ENCODE data around the gene VEZF1.

VEZF1 gene

DNA sequence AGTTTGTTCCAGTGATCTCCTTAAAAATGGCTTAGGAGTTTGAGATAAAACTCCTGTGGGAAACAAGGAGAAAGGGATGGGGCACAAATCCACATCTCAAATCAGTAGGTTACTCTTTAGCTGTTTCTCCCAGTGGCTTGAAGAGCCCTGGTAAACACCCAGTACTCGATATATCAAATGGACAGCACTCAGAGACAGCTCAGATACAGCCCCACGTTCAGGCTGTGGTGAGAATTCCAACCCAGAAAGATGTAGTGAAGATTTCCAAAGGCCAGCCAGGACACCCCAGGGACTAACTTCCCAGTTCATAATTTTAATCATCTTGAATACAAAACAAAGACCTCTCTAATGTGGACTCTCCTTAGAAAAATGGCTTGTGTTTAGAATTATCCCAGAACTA lies 6.4 kb upstream of the VEZF1 start:
- no peak overlapping the region for H3K23ac ChIP-seq (ENCODE audit: low read length)
- H2BK120ac ChIP-seq (ENCODE audit: low read depth, low read length): no peak overlapping the region
- no peak overlapping the region for H3K27ac ChIP-seq (ENCODE audit: low read depth, low read length)
- H2AK5ac ChIP-seq (ENCODE audit: low read length): no peak overlapping the region
- no peak for DNase-seq
- WGBS (ENCODE audit: extremely low coverage, insufficient coverage, low lambda C conversion rate): no CpG with 5 or more reads among the region's 2 CpGs
- H3K79me1 ChIP-seq (ENCODE audit: low read length): no peaks in the 10 kb centered on the region
- H2BK5ac ChIP-seq (ENCODE audit: low read length): no peak overlapping the region
- H4K8ac ChIP-seq (ENCODE audit: low read depth, low read length): no peak overlapping the region
- H3K4me3 ChIP-seq (ENCODE audit: low read length): no peak overlapping the region
- no peak overlapping the region for H2BK15ac ChIP-seq (replicated peaks; ENCODE audit: low read depth)
- H3K79me2 ChIP-seq (ENCODE audit: control insufficient read depth, insufficient read depth, low read length): no peaks in the 10 kb centered on the region
- no peaks in the 10 kb centered on the region for H3K4me1 ChIP-seq (ENCODE audit: control insufficient read depth, low read depth, low read length)
- no peak overlapping the region for H3K18ac ChIP-seq (ENCODE audit: low read length)
- H3K9ac ChIP-seq (ENCODE audit: low read length): no peak overlapping the region
- H4K5ac ChIP-seq (ENCODE audit: low read length): no peak overlapping the region
- no peak overlapping the region for H3K4me2 ChIP-seq (ENCODE audit: low read length)
- no peak overlapping the region for H3K56ac ChIP-seq (ENCODE audit: low read length)
- peaks cover 3% of the 10 kb centered on the region for H3K36me3 ChIP-seq (ENCODE audit: control insufficient read depth, insufficient read depth, low read length)
- no peaks in the 10 kb centered on the region for H3K27me3 ChIP-seq (ENCODE audit: insufficient read depth, low read length, poor library complexity)
- H3K4ac ChIP-seq (ENCODE audit: low read depth, low read length): no peak overlapping the region

DNA sequence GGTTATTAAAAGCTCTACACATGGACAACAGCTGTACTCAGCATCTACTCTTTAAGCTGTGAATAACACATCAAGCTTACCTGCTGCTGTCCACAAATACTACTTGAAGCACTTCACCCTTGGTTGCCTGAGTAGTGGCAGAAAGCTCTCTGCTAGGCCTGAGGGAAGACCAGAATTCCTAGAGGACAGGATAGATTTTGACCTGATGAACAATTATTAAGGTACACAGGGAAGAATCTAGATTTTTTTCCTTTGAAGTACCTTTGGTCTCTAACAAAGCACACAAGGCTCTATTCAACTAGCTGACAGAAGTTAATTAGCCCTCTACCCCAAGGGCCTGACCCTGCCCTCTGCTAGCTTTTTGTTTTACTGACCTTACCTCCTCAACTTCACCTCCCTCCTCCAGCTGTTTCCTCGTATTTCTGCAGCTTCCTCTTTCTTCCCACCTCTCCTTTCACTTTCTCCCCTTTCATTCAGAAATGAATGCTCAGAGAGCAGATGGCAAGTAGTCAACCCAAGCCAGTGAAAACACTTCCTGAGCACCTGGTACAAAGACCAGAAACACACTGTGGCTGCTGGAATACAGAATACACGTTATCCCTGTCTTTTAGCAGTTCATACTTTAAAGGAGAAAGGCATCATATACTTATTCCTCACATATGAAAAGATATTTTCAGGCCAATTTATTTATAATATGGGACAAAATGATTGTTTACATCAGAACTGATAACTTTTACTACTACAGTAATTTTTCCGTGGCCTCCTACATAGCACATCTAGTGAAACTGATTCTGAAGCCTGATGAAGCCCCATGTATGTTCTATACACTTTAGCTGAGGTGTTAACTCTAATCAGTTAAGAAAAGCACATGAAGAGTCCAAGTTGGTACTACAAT lies 5.7 kb upstream of the VEZF1 start:
- H4K8ac ChIP-seq (ENCODE audit: low read depth, low read length): no peak overlapping the region
- H3K56ac ChIP-seq (ENCODE audit: low read length): no peak overlapping the region
- H2BK120ac ChIP-seq (ENCODE audit: low read depth, low read length): no peak overlapping the region
- no peaks in the 10 kb centered on the region for H3K27me3 ChIP-seq (ENCODE audit: insufficient read depth, low read length, poor library complexity)
- no peak overlapping the region for H4K5ac ChIP-seq (ENCODE audit: low read length)
- no peak overlapping the region for H2AK5ac ChIP-seq (ENCODE audit: low read length)
- no peak overlapping the region for H3K23ac ChIP-seq (ENCODE audit: low read length)
- H2BK5ac ChIP-seq (ENCODE audit: low read length): no peak overlapping the region
- no peak overlapping the region for H3K27ac ChIP-seq (ENCODE audit: low read depth, low read length)
- no peak overlapping the region for H3K18ac ChIP-seq (ENCODE audit: low read length)
- DNase-seq: no peak
- peaks cover under 1% of the 10 kb centered on the region for H3K4me1 ChIP-seq (ENCODE audit: control insufficient read depth, low read depth, low read length)
- no CpG with 5 or more reads among the region's 3 CpGs for WGBS (ENCODE audit: extremely low coverage, insufficient coverage, low lambda C conversion rate)
- H2BK15ac ChIP-seq (replicated peaks; ENCODE audit: low read depth): no peak overlapping the region
- H3K4ac ChIP-seq (ENCODE audit: low read depth, low read length): no peak overlapping the region
- H3K4me3 ChIP-seq (ENCODE audit: low read length): no peak overlapping the region
- no peak overlapping the region for H3K9ac ChIP-seq (ENCODE audit: low read length)
- H3K4me2 ChIP-seq (ENCODE audit: low read length): no peak overlapping the region
- H3K36me3 ChIP-seq (ENCODE audit: control insufficient read depth, insufficient read depth, low read length): peaks cover 1% of the 10 kb centered on the region
- H3K79me2 ChIP-seq (ENCODE audit: control insufficient read depth, insufficient read depth, low read length): no peaks in the 10 kb centered on the region
- no peaks in the 10 kb centered on the region for H3K79me1 ChIP-seq (ENCODE audit: low read length)

DNA sequence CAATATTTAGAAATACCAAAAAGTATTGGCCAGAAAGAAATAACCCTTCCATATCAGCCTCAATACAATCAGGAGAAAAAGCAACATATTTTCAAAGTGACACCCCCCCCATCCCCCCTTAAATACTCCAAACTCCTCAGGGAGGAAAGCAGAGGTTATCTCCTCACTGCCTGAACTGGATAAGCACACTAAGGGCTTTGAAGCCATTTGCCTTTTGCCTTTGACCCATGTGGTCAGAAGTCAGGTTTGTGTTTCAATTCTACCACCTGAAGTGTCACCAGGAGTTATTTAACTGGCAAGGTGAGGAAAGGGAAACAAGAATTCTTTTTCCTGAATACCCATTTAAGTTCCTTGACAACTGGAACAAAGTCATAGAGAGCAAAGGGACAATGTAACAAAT lies 3.5 kb upstream of the VEZF1 start:
- DNase-seq: no peak
- Histone ChIP-seq H3K27ac (ENCODE audit: low read depth, low read length) (no peak overlapping the region), H3K79me1 (ENCODE audit: low read length) (no peaks in the 10 kb centered on the region), H3K56ac (ENCODE audit: low read length) (peak overlapping the region; percentile 26), H4K5ac (ENCODE audit: low read length) (no peak overlapping the region), H2BK120ac (ENCODE audit: low read depth, low read length) (no peak overlapping the region), H3K9ac (ENCODE audit: low read length) (no peak overlapping the region), H3K36me3 (ENCODE audit: control insufficient read depth, insufficient read depth, low read length) (no peaks in the 10 kb centered on the region), H3K18ac (ENCODE audit: low read length) (no peak overlapping the region), H3K4me3 (ENCODE audit: low read length) (no peak overlapping the region), H3K4me2 (ENCODE audit: low read length) (no peak overlapping the region), H2BK15ac (replicated peaks; ENCODE audit: low read depth) (no peak overlapping the region), H3K79me2 (ENCODE audit: control insufficient read depth, insufficient read depth, low read length) (peaks cover 7% of the 10 kb centered on the region), H3K27me3 (ENCODE audit: insufficient read depth, low read length, poor library complexity) (no peaks in the 10 kb centered on the region), H2BK5ac (ENCODE audit: low read length) (no peak overlapping the region), H4K8ac (ENCODE audit: low read depth, low read length) (no peak overlapping the region), H3K4ac (ENCODE audit: low read depth, low read length) (no peak overlapping the region), H3K4me1 (ENCODE audit: control insufficient read depth, low read depth, low read length) (peaks cover 2% of the 10 kb centered on the region), H3K23ac (ENCODE audit: low read length) (no peak overlapping the region), H2AK5ac (ENCODE audit: low read length) (no peak overlapping the region)

- Histone ChIP-seq H2BK5ac (ENCODE audit: low read length) (no peak overlapping the region), H3K79me1 (ENCODE audit: low read length) (no peaks in the 10 kb centered on the region), H3K79me2 (ENCODE audit: control insufficient read depth, insufficient read depth, low read length) (peaks cover 14% of the 10 kb centered on the region), H3K23ac (ENCODE audit: low read length) (no peak overlapping the region), H3K56ac (ENCODE audit: low read length) (no peak overlapping the region), H3K36me3 (ENCODE audit: control insufficient read depth, insufficient read depth, low read length) (no peaks in the 10 kb centered on the region), H2BK120ac (ENCODE audit: low read depth, low read length) (no peak overlapping the region), H3K4me3 (ENCODE audit: low read length) (no peak overlapping the region), H3K4ac (ENCODE audit: low read depth, low read length) (no peak overlapping the region), H3K4me2 (ENCODE audit: low read length) (no peak overlapping the region), H3K18ac (ENCODE audit: low read length) (no peak overlapping the region), H4K8ac (ENCODE audit: low read depth, low read length) (no peak overlapping the region), H3K27me3 (ENCODE audit: insufficient read depth, low read length, poor library complexity) (no peaks in the 10 kb centered on the region), H2AK5ac (ENCODE audit: low read length) (no peak overlapping the region), H4K5ac (ENCODE audit: low read length) (no peak overlapping the region), H3K9ac (ENCODE audit: low read length) (no peak overlapping the region), H2BK15ac (replicated peaks; ENCODE audit: low read depth) (no peak overlapping the region), H3K4me1 (ENCODE audit: control insufficient read depth, low read depth, low read length) (peaks cover 2% of the 10 kb centered on the region), H3K27ac (ENCODE audit: low read depth, low read length) (no peak overlapping the region)
- no CpG with 5 or more reads among the region's 2 CpGs for WGBS (ENCODE audit: extremely low coverage, insufficient coverage, low lambda C conversion rate)
- no peak for DNase-seq
Observed at GRCh38 chr17:57990037-57990436, 2.0 kb upstream of the VEZF1 start.

DNA sequence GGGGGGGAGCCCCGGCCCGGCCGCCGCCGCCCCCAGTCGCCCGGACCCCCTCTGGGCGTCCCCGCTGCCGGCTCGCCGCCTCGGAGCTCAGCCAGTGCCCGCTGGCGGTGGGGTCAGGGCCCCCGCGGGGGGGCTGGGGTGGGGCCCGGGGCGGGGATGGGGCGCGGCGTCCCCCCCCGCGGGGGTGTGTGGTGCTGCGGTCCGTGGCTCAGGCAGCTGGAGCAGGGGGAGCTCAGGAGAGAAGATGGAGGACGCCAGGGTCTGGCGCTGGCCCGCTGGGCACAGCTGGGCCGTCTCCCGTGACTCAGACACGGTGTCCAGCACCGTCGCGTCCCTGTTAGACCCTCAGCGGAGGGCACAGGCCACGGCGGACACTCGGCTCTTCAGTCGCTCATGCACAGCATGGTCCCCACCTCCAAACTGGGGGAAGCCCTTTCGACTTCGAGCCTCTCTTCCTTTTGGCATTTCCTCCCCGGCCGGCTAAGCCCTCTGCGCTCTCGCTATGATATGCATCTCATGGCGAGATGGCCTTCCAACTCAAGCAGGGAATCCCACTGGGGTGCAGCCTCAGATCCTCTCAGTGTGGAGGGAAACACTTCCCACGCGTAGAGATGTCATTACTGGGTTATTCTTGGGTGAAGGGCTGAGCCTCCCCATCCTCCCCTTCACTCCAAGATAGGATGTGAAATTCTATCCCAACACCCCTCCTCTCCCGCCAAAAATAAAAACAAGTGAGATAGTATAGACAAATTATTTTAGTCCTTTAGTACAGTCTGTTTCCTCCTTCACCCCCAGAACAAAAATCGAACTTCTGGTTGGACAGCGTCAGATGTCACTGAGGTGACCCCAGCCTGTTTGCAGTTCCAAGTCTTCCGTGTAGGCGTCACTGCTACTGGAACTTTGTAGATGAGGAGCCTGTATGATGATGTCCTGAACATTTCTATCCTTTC lies 522 bp upstream of the VEZF1 start:
- Histone ChIP-seq H3K79me1 (ENCODE audit: low read length) (peaks cover 5% of the 10 kb centered on the region), H3K4me3 (ENCODE audit: low read length) (peak overlapping the region; percentile 23), H3K9ac (ENCODE audit: low read length) (peak overlapping the region; percentile 86), H3K4me2 (ENCODE audit: low read length) (peak overlapping the region; percentile 66), H4K8ac (ENCODE audit: low read depth, low read length) (peak overlapping the region; percentile 87), H3K4me1 (ENCODE audit: control insufficient read depth, low read depth, low read length) (peaks cover 2% of the 10 kb centered on the region), H4K5ac (ENCODE audit: low read length) (no peak overlapping the region), H3K23ac (ENCODE audit: low read length) (peak overlapping the region; percentile 29), H3K27ac (ENCODE audit: low read depth, low read length) (peak overlapping the region; percentile 76), H3K36me3 (ENCODE audit: control insufficient read depth, insufficient read depth, low read length) (no peaks in the 10 kb centered on the region), H3K79me2 (ENCODE audit: control insufficient read depth, insufficient read depth, low read length) (peaks cover 28% of the 10 kb centered on the region), H3K27me3 (ENCODE audit: insufficient read depth, low read length, poor library complexity) (no peaks in the 10 kb centered on the region), H2BK120ac (ENCODE audit: low read depth, low read length) (peak overlapping the region; percentile 48), H3K4ac (ENCODE audit: low read depth, low read length) (peak overlapping the region; percentile 59), H2AK5ac (ENCODE audit: low read length) (no peak overlapping the region), H2BK15ac (replicated peaks; ENCODE audit: low read depth) (no peak overlapping the region), H3K56ac (ENCODE audit: low read length) (peak overlapping the region; percentile 93), H2BK5ac (ENCODE audit: low read length) (peak overlapping the region; percentile 61), H3K18ac (ENCODE audit: low read length) (peak overlapping the region; percentile 89)
- WGBS (ENCODE audit: extremely low coverage, insufficient coverage, low lambda C conversion rate): no CpG with 5 or more reads among the region's 54 CpGs
- DNase-seq: peak; percentile 77

All from mesendoderm (in vitro differentiated cells).